HG03039 (cell line): ENCODE data around the gene SERGEF.
"Not testable (repeated sequence)": the region's sequence is repeated elsewhere in the genome, so short reads cannot be mapped to it uniquely, and the experiment has no call there.

Experiments used
- ATAC-seq: cut with Tn5 transposase; IDR thresholded peaks from one replicate; pipeline ENCODE4 v1.9.1; 2021; ENCODE audit warnings: mild to moderate bottlenecking, moderate library complexity; ENCODE audit not compliant: unreplicated experiment

The SERGEF gene

GRCh38 chr11:17868398-17868797 is 144.4 kb downstream of the SERGEF start:
- ATAC-seq: not testable (repeated sequence)

GRCh38 chr11:17867341-17867740 is 145.5 kb downstream of the SERGEF start:
- no peak for ATAC-seq

- ATAC-seq: no peak
These were observed 146.9 kb downstream of the SERGEF start for GRCh38 chr11:17865765-17866428.

GRCh38 chr11:17864478-17864941 is 148.3 kb downstream of the SERGEF start:
- ATAC-seq: no peak

- ATAC-seq: no peak
These were observed 151.7 kb downstream of the SERGEF start for GRCh38 chr11:17861036-17861755.

- ATAC-seq: no peak
These were observed 153.3 kb downstream of the SERGEF start for GRCh38 chr11:17859552-17859951.

GRCh38 chr11:17855531-17856290 is 157.1 kb downstream of the SERGEF start:
- ATAC-seq: no peak

- no peak for ATAC-seq
These were observed 159.6 kb downstream of the SERGEF start for GRCh38 chr11:17853280-17853679.

- ATAC-seq: no peak
These were observed 160.6 kb downstream of the SERGEF start for GRCh38 chr11:17852246-17852645.

- no peak for ATAC-seq
These were observed 161.2 kb downstream of the SERGEF start for GRCh38 chr11:17851697-17852096.

- ATAC-seq: no peak
These were observed 162.5 kb downstream of the SERGEF start for GRCh38 chr11:17850336-17850735.

- ATAC-seq: no peak
These were observed 164.1 kb downstream of the SERGEF start for GRCh38 chr11:17848715-17849114.

- no peak for ATAC-seq
These were observed 165.9 kb downstream of the SERGEF start for GRCh38 chr11:17846852-17847453.

- ATAC-seq: no peak
These were observed 167.4 kb downstream of the SERGEF start for GRCh38 chr11:17845431-17845881.

GRCh38 chr11:17840101-17840548 is 172.7 kb downstream of the SERGEF start:
- ATAC-seq: no peak

GRCh38 chr11:17839450-17839849 is 173.4 kb downstream of the SERGEF start:
- ATAC-seq: no peak

GRCh38 chr11:17838102-17838501 is 174.7 kb downstream of the SERGEF start:
- no peak for ATAC-seq

- no peak for ATAC-seq
These were observed 181.0 kb downstream of the SERGEF start for GRCh38 chr11:17831883-17832282.

GRCh38 chr11:17831228-17831627 is 181.6 kb downstream of the SERGEF start:
- ATAC-seq: no peak

- no peak for ATAC-seq
These were observed 184.5 kb downstream of the SERGEF start for GRCh38 chr11:17828311-17828751.

GRCh38 chr11:17827006-17827405 is 185.8 kb downstream of the SERGEF start:
- ATAC-seq: no peak
